ENCODE measurements around the gene TCF21.

TCF21 gene

DNA sequence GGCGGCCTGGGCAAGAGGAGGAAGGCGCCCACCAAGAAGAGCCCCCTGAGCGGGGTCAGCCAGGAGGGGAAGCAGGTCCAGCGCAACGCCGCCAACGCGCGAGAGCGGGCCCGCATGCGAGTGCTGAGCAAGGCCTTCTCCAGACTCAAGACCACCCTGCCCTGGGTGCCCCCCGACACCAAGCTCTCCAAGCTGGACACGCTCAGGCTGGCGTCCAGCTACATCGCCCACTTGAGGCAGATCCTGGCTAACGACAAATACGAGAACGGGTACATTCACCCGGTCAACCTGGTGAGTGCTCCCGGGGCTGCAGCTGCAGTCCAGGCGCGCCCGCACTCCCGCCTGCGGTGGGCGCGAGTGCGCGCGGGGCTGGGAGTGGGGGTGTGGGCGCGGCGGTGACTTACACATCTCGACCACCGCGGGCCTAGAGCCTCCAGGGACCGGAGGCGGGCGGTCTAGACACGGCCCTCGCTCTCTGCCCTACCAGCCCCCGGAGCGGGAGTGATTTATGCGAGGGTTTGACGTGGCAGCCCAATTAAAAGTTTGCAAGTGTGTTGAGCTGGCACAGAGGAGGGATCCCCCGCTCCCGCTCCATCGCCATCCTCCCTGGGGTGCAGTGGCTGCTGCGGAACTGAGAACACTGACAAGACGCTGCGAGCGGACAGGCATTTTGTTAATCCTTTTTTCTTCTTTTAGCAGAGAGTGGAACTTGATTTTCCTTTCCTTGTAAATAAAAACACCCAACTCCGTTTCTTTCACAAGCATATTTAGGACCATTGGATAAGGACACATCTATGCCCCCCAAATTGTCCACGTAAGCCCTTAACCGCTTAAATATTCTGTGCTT is 867 bp downstream of the TCF21 start:
- no peak for DNase-seq (ENCODE audit: low read depth, low spot score)

DNA sequence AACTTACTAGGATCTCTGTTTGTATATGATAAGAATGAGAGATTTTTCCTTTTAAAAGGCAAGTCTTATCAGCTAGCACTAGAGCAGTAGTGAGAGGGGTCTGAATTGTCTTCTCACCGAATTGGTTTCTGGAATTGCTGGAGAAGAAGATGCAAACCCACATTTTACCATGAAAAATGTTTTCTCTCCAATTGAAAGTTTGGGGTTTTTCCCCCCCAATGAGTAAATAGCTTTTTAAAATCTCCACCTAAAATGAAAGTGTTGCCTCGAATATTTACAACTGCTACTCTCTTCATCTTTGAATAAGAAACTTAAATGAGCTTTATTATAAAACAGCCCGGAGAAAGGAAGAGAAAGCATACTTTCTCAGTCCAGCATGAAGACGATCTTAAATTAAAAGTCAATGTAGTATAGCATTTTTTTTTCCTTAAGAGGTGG is 1.8 kb downstream of the TCF21 start:
- DNase-seq (ENCODE audit: low read depth, low spot score): no peak

DNA sequence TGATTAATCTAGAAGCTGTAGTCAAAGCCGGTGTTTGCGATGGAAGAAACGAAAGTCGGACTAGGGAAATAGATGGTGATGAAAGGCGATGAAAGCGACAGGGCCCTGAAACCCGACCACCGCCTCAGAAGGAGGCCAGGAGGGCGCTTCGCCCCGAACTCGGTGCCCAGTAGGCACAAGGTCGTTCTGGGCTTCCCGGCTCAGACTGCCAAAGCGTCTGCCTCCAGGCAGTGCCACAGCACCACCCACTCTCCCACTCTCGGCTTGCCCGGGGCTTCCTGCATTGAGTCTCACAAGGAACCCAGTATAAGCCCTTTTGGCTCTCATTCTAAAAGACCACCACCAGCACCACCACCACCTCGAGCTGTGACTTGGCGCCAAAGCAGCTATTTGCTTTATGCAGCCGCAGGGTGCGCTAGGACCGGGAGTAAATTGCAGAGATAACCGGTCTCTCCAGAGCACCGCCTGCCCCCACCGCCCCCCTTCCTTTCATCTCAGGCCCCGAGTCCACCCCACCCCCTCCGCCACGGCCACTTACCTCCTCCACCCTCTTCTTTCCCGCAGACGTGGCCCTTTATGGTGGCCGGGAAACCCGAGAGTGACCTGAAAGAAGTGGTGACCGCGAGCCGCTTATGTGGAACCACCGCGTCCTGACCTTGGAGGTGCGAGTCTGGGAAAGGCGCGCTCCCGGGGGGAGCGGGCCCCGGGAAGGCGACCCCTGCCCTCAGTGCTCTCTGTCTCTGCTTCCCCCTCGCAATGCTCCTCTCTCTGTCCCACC is 2.4 kb downstream of the TCF21 start:
- DNase-seq (ENCODE audit: low read depth, low spot score): no peak

DNA sequence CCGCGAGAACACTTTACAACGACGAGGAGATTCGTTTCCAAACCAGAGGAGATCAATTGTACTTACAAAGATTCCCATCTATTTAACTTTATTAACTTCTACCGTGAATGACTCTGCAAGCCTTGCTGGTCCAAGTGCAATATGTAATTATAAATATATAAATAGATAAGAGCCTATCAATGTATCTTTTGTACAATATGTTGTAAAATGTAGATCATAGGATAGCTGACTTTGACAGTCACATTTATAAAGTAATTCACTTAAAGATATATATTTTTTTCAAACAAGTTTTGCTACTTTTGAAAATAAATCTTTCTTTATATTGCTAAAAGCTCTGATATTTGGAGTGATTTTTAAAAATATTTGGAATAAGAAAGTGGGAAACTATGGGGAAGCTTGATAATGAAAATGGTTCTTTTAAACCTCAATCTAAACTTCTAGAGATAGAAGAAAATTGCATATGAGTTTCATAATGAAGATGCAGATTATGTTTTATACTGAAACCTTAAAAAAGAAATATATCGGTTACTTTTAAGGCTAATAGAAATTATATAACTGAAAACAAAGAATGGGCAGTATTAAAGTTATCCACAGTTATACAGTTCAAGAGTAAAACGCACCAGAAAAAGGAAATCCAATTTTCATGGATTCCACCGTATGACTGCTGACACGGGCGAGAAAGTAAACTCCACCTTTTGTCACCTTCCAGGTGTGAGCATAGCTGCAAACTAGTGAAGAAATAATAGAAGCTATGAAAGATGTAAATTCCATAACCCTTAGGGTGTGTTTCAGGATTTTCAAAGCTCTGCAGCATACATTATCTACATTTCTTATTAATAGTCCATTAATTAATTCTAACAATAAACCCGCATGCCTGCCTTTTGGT is 3.3 kb downstream of the TCF21 start:
- no peak for DNase-seq (ENCODE audit: low read depth, low spot score)

DNA sequence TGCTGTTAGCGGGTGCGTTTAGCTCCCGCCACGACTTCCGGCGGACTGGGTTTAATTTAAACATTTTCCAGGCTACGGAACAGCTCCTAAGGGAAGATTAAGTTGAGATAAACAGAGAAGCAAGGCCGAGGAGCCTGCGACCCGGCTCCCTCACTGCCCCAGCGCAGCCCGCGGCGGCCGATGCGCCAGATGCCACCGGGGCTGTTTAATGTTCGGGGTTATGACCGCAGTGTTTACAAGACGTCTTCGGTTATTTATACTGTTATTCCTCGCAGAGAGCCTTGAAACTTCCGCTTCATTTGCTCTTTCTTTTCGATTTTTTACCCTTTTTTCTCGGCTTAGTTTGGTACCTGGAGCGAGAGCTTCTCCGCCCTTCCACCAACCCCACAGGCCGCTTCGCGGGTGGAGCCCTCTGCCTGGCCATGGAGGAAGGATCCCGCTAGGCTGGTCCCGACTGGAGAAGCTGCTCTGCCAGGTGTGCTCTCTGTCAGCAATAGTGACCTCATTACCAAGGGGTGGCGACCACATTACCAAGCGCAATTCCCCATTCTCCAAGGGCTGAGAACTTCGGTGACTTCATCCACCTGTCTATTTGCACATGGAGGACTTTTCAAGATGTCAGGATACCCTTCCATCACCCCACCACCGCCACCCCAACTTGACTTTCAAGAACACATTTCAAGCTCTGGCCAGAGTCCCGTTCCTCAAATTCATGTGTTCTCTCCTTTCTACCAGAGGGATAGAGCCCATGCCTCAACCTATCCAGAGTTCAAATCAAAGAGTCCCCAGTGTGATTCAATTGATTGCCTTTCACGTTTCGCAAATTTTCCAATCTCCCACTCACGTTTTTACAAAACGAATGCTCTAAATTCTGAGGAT is 4.1 kb downstream of the TCF21 start:
- DNase-seq (ENCODE audit: low read depth, low spot score): no peak

DNA sequence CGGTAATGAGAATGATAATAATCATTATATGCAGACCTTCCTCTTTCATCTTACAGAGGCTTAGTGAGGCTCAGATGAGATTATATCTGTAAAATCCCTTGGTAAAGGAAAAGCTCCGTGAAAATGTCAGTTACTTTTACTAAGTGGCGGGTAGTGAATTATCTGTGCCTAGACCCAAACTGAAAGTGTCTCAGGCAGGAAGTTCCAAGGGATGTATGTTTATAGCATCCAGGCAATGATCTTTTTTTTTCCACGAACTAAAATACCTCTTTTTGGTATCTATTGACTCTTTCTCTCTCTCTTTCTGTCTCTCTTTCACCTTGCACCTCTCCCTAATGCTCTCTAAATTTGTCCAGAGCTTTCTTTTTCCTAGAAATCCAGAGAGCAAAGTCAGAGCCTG is 5.0 kb downstream of the TCF21 start:
- no peak for DNase-seq (ENCODE audit: low read depth, low spot score)

DNA sequence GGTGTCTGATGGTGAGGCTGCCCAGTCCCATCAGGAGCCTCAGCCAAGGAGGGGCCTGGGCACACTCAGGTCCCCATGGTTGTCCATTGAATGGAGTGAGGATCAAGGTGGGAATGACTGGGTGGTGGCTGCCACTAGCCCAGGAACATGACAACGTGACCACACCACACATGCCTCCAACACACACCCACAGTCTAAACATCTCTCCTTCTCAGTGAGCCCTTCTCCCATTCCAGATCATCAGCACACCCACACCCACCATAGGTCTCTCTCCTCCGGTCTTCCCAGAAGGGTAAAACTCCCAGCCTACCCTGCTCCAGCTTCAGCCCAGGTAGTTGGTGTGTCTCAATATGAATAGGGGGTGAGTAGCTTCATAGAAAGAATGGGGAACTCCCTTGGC is 5.5 kb downstream of the TCF21 start:
- DNase-seq (ENCODE audit: low read depth, low spot score): no peak

DNA sequence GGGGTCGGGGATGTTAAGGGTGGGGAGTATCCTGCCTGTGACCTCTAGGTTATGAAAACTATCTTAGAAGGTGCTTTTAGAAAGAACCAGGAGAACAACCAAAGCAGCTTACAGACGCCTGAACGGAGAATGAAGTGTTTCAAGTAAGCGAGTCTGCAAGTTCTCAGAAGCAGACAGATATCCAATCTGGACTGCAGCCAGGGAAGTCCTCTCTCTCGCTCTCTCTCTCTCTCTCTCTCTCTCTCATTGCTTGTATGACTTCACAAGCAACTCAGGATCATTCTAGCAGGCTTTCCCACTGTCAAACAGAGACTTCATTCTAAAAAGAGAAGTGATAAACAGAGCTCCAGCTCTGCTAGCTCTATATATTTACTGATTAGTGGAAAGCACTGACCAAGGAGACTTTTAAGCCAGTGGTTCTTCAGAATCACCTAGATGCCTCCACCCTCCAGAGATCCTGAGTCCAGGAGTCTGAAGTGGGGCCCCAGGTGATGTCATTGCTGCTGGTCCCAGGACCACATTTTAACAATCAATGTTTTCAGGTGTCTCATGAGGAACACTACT is 6.0 kb downstream of the TCF21 start:
- no peak for DNase-seq (ENCODE audit: low read depth, low spot score)

DNA sequence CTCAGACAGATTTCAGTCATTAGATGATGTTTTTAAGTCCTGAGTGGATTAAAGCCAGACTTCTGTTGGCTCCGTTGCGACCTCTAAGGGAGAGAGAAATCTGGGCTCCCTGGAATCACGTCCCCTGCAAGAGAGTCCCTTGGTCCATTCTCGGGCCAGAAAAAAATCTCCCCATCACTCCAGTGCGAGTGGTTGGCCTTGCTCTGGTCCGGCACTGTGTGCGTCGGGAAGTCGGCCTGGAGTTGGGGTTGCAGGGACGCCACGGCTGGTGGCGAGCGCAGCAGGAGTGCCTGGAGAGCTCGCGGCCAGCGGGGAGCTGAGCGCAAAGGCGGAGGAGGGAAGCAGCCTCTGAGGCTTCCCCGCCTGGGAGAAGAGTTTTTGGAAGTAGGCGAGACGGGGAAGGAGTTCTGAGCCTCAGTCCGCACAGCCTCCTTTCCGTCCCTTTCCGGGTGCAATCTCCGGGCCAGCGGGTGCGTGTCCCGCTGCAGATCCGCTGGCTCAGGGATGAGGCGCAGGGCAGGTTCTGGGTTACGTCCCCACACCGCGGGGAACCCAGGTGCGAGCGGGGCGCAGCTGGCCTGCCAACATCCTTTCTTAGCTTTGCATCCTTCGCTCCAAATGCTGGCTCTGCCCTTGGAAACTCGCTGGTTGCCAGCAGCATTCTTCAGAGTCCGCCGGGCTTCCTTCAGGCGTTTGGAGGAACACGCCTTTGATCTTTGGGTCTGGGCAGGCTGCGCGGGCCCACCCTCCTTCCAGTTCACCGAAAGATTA is 6.8 kb downstream of the TCF21 start:
- no peak for DNase-seq (ENCODE audit: low read depth, low spot score)

DNA sequence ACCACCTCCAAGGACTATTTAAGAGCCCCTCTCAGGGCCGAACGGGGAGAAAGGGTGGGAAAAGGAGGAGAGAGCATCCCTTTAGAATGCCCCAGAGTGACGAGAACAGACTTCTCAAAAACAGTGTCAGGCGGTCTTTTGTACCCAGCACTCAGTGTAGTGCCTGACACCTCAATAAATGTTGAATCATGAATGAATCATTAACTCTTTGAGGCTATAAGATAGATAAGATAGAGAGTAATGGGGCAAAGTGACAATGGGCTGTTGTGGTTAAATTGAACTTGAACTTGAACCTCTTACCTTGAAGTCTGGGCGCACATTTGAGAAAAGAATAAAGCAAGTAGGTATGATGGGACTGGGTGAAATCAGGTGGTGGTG is 7.4 kb downstream of the TCF21 start:
- no peak for DNase-seq (ENCODE audit: low read depth, low spot score)

DNA sequence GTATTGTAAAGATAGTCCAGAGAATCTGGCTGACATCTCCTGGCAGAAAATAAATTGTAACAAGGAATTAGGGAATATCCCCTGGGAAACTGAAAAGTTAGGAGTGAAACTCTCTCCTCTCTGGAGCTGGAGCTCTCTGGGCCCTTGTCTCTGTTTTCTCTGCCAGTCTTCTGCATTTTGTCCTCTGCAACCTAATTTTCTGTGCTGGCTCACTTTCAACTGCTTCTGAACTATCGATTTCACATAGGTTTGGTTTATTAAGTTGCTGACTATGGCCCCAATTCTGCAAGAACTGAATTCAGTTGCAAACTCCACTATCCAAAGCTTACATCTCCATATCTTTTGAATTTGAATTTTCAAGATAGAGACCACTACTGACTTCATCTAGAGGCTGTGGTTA is 9.3 kb downstream of the TCF21 start:
- no peak for DNase-seq (ENCODE audit: low read depth, low spot score)

DNA sequence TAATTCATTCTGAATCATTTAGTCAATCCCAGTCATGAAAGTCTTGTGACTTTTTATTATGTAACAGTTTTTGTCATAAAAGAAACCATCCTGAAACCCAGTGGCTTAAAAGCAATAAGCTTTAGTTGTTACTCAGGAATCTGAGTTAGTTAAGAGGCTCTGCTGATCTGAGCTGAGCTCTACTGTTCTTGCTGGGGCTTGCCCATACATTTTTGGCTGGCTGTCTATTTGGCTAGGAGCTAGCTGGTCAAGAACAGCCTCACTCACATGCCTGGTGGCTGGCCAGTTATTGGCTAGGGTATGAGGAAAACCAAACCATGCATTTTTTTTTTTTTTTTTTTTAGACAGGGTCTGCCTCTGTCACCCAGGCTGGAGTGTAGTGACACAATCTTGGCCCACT is 10.6 kb downstream of the TCF21 start:
- no peak for DNase-seq (ENCODE audit: low read depth, low spot score)

DNA sequence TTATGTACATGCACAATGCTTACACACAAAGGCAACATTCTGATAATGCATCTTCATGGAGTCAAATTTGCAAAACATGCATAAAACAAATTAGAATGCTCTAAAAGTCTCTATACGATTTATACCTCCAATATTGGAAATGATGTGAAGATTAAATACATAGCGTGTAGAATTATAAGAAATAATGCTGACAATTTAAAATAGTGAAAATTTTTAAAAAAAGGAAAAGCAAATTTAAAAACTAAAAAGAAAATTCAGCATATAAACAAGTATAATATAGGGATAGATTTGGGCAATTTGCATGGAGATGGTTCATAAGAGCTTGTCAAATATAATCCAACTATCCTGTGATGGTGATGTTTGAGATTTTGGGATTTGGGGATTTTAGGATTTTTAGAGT is 14.9 kb downstream of the TCF21 start:
- no peak for DNase-seq (ENCODE audit: low read depth, low spot score)

DNA sequence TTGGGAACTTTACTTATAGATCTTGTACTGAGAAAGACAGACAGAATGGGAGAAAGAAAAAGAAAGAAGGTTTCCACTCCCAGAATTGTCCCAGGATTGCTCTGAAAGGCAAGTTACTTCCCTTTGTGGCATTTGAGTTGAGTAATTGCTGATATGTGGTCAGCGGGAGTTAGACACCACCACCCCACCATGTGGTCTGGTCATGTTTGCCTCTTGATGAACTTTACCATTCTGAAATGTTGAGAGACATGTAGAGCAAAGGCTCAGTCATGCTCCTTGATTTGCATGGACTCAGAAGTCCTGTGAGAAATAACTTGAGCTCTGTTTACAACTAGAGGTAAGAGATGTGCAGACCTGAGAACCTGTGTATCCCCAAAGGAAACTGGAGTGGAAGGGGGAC is 17.1 kb downstream of the TCF21 start:
- DNase-seq (ENCODE audit: low read depth, low spot score): no peak

DNA sequence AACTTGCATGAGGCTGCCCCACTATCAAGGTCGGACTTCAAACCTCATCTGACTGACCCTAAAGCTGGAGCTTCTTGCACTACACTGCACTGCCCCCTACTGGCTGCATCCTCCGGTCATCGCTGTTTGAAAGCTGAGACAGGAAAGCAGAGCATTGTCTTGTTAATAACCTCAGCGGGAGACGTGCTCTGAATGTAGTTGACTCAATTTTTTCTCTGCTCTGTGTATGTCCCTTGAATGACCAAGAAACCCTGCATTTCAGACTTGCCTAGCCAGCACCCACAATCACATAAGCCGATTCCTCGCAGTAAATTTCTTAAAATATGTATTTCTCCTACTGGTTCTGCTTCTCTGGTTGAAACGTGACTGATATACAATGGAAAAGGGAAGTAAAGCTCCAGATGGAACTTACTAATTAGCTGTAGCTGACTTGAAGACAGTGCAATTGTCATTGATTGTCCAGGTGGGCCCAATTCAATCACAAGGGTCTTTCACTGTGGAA is 27.8 kb downstream of the TCF21 start:
- DNase-seq (ENCODE audit: low read depth, low spot score): peak; percentile 31

DNA sequence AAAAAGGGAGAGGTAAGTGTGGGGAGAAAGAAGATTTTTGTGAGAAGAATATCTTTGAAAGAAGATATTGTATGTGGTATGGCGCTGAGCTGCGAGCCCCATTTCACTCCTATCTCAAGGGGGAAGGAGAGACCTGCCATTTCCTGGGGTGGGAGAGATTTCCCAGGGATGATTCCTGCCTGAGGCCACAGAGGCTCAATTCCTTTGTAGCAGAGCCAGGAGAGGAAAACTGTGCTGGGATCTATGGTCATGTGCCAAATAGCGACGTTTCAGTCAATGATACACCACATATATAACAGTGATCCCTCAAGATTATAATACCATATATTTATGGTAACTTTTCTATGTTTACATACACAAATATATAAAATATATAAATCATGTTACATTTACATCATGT is 28.9 kb downstream of the TCF21 start:
- DNase-seq (ENCODE audit: low read depth, low spot score): no peak

DNA sequence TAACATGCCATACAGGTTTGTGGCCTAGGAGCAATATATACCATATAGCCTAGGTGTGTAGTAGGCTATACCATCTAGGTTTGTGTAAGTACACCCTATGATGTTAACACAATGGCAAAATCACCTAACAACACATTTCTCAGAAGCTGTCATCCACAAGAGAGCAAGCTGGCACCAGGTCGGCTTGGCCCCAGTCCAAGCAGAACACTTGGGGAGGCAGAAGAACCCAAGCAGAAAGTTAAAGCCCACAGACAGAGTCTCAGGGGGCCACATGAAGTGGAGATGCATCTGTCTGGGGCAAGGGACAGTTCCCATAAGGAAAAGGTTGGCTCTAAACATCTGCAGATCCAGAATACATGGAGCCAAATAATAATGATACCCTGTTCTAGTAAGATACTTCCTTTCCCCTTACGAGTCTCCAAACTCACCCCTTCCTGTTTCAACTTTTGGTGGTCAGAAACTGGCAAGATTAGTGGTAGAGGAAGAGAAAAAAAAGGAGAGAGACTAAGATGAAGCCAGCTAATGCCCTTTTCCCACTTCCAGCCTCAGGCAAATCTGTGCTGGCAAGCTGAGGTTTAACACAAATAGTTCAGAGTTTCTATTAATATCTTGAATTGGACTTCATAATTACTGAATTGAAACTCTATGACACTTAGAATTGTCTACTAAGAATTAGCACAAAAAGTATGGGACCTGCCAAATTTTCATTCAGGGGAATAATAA is 29.5 kb downstream of the TCF21 start:
- no peak for DNase-seq (ENCODE audit: low read depth, low spot score)

DNA sequence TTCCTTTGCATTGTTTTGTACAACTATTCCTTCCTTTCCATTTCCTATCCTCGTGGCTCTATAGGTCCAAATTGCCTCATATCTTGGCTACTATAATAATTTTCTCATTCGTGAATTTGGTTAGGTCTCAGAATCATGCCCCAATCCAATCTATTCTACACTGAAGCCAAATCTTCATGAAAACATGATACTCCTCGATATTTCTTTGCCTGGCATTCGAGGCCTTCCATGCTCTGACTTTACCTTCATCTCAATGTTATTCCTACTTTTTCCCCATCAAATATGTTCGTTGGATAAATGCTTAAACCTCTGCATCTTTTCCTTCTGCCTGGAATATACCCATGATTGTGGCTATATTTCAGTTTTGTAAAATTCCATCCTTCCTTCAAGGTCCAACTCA is 30.4 kb downstream of the TCF21 start:
- no peak for DNase-seq (ENCODE audit: low read depth, low spot score)

DNA sequence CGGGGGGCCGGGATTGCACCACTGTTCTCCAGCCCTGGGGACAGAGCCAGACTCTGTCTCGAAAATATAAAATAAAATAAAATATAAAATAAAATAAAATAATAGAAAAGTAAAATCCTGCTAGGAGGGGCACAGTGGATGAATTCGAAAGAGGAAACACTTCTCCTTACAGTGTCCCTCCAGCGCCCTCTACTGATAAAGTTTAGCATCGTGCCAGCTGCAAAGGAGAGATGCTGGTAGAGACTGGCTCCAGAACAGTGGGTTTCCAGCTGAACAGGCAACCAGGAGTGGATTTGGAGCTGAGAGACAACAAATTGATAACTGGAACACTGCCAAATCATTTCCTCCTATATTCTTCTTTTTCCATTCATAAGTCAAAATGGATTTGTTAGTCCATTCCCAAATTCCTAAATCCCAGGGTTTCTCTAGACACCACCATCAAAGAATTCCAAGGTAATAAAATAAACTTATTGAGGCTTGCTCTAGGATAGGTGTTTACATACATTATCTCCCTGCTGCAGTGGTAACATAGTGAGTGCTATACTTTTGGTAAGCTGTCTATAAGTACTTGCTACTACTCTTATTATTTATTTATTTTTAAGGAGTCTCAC is 32.4 kb downstream of the TCF21 start:
- DNase-seq (ENCODE audit: low read depth, low spot score): peak; percentile 22
